SK-N-SH treated with all-trans-retinoic acid at 6 μM for 48 hours (cell line): ENCODE data around the gene SLC2A8.

Experiments used
- ATAC-seq: fragments of 200-7000 bp; cut with Tn5 transposase; 3 replicates; pipeline ENCODE4 v1.9.1; 2020; ENCODE audit warnings: mild to moderate bottlenecking, moderate library complexity
- ARNTL ChIP-seq: fragments of 450-650 bp; formaldehyde crosslinking; IDR thresholded peaks from 2 replicates; pipeline ENCODE4 v1.5.0; 2020; ENCODE audit warnings: low read depth, mild to moderate bottlenecking, moderate library complexity, borderline replicate concordance
- BACH2 ChIP-seq: fragments of 250-450 bp; sonication (Bioruptor Pico); IDR thresholded peaks from 2 replicates; pipeline ENCODE4 v1.9.0; 2021; ENCODE audit warnings: mild to moderate bottlenecking, borderline replicate concordance
- CSDC2 ChIP-seq: fragments of 250-450 bp; sonication (Bioruptor Pico); IDR thresholded peaks from 2 replicates; pipeline ENCODE4 v1.5.0; 2020; ENCODE audit warnings: mild to moderate bottlenecking, moderate library complexity
- ESRRG ChIP-seq: fragments of 250-450 bp; sonication (Bioruptor Pico); IDR thresholded peaks from 2 replicates; pipeline ENCODE4 v1.6.1; 2021; ENCODE audit warnings: mild to moderate bottlenecking
- GLIS3 ChIP-seq: fragments of 250-450 bp; sonication (Bioruptor Pico); IDR thresholded peaks from 2 replicates; pipeline ENCODE4 v1.5.0; 2020; ENCODE audit warnings: mild to moderate bottlenecking, moderate library complexity
- ISL1 ChIP-seq: fragments of 250-450 bp; sonication (Bioruptor Pico); IDR thresholded peaks from 2 replicates; pipeline ENCODE4 v2.1.2; 2022; ENCODE audit warnings: mild to moderate bottlenecking, moderate library complexity
- OSR1 ChIP-seq: fragments of 250-450 bp; sonication (Bioruptor Pico); IDR thresholded peaks from 2 replicates; pipeline ENCODE4 v1.8.0; 2022; ENCODE audit warnings: moderate library complexity, mild to moderate bottlenecking, inconsistent platforms
- RARB ChIP-seq: fragments of 250-450 bp; sonication (Bioruptor Pico); IDR thresholded peaks from 2 replicates; pipeline ENCODE4 v1.8.0; 2021; ENCODE audit warnings: mild to moderate bottlenecking, moderate library complexity
- SNAI2 ChIP-seq: fragments of 250-450 bp; sonication (Bioruptor Pico); IDR thresholded peaks from 2 replicates; pipeline ENCODE4 v1.5.0; 2020; ENCODE audit warnings: mild to moderate bottlenecking, moderate library complexity
- TCF4 ChIP-seq: fragments of 250-450 bp; sonication (Bioruptor Pico); IDR thresholded peaks from 2 replicates; pipeline ENCODE4 v1.8.0; 2021; ENCODE audit warnings: mild to moderate bottlenecking, moderate library complexity, borderline replicate concordance
- TOX ChIP-seq: fragments of 250-450 bp; sonication (Bioruptor Pico); IDR thresholded peaks from 2 replicates; pipeline ENCODE4 v1.8.0; 2021; ENCODE audit warnings: mild to moderate bottlenecking, moderate library complexity, borderline replicate concordance
- ZC3H10 ChIP-seq: fragments of 250-450 bp; sonication (Bioruptor Pico); IDR thresholded peaks from 2 replicates; pipeline ENCODE4 v1.5.1; 2021; ENCODE audit warnings: mild to moderate bottlenecking, moderate library complexity
- ZNF565 ChIP-seq: fragments of 450-650 bp; formaldehyde crosslinking; conservative IDR thresholded peaks from 2 replicates; pipeline ENCODE4 v1.5.0; 2020; ENCODE audit warnings: low read depth, mild to moderate bottlenecking, moderate library complexity
- ZNF70 ChIP-seq: fragments of 450-650 bp; formaldehyde crosslinking; IDR thresholded peaks from 2 replicates; pipeline ENCODE4 v1.5.0; 2020; ENCODE audit warnings: mild to moderate bottlenecking, moderate library complexity
- ZNF8 ChIP-seq: fragments of 450-650 bp; formaldehyde crosslinking; IDR thresholded peaks from 2 replicates; pipeline ENCODE4 v1.5.0; 2020; ENCODE audit warnings: mild to moderate bottlenecking, moderate library complexity
- TF ChIP-seq, protein P1 (sequence below): fragments of 250-450 bp; sonication (Bioruptor Pico); IDR thresholded peaks from 2 replicates; pipeline ENCODE4 v1.5.1; 2021; ENCODE audit warnings: mild to moderate bottlenecking, moderate library complexity
- TF ChIP-seq, protein P2 (sequence below): fragments of 250-450 bp; sonication (Bioruptor Pico); IDR thresholded peaks from 2 replicates; pipeline ENCODE4 v1.8.0; 2021; ENCODE audit warnings: low read depth, mild to moderate bottlenecking, moderate library complexity, borderline replicate concordance
- TF ChIP-seq, protein P3 (sequence below): fragments of 250-450 bp; sonication (Bioruptor Pico); IDR thresholded peaks from 2 replicates; pipeline ENCODE4 v1.5.0; 2020; ENCODE audit warnings: mild to moderate bottlenecking, moderate library complexity
- TF ChIP-seq, protein P4 (sequence below): fragments of 250-450 bp; sonication (Bioruptor Pico); IDR thresholded peaks from 2 replicates; pipeline ENCODE4 v1.8.0; 2020; ENCODE audit warnings: mild to moderate bottlenecking, moderate library complexity, borderline replicate concordance

SLC2A8 gene

DNA sequence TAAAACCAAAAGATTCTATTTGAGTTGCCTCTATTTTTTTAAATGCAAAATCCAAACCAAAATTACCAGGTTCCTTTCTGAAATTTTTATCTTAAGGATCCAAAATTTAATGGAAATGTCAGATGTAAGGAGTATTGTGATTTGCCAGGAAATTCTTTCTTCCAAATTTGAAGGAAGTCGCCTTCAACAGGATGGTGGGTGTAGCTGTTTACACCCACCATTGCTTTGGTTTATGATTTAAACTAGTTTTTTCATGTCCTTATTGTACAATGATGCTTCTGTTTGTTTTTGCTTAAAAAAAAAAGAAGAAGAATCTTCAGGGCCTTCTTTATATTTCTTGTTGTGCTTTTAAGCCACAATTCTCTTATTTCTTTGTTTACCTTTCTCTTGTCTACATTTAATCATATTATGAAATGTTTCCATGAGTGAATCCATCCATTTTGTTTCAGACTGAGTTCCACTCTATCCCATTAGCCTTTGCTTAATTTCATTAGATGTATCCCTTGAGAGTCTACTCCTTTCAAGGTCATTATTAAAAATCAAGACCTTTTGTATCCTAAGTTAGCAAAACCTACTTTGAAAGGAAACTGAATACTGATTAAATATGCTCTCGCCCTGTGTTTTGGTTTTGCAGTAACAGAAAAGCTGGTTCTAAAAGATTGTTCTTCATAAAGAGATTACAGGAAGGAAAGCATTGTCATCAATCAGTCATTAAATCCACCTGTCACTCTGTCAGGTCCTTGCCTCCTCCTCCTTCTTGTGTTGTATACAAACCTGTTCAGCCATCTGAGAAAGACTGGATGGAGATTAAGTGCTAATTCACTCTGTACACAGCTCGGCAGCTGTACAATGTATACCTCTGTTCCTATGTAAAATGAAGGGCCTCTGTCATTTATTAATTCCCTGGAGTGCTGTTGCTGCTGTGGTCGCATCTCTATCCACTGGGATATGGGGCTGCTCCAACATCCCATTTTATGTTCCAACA is 45.5 kb upstream of the SLC2A8 start:
- TF ChIP-seq ZNF70 (CRISPR knock-in tag) (no peak), ZNF8 (CRISPR knock-in tag) (no peak), SNAI2 (CRISPR knock-in tag) (0 out of 2 replicates have a peak, but pooled peaks have one; percentile 13), ISL1 (CRISPR knock-in tag) (peak; percentile 89), ESRRG (0 out of 2 replicates have a peak, but pooled peaks have one; percentile 28), BACH2 (CRISPR knock-in tag) (no peak)
- TF ChIP-seq, protein P1, sequence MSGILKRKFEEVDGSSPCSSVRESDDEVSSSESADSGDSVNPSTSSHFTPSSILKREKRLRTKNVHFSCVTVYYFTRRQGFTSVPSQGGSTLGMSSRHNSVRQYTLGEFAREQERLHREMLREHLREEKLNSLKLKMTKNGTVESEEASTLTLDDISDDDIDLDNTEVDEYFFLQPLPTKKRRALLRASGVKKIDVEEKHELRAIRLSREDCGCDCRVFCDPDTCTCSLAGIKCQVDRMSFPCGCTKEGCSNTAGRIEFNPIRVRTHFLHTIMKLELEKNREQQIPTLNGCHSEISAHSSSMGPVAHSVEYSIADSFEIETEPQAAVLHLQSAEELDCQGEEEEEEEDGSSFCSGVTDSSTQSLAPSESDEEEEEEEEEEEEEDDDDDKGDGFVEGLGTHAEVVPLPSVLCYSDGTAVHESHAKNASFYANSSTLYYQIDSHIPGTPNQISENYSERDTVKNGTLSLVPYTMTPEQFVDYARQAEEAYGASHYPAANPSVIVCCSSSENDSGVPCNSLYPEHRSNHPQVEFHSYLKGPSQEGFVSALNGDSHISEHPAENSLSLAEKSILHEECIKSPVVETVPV (CRISPR knock-in tag): no peak
- TF ChIP-seq, all 23 proteins: peak for 3
- ATAC-seq: no peak

DNA sequence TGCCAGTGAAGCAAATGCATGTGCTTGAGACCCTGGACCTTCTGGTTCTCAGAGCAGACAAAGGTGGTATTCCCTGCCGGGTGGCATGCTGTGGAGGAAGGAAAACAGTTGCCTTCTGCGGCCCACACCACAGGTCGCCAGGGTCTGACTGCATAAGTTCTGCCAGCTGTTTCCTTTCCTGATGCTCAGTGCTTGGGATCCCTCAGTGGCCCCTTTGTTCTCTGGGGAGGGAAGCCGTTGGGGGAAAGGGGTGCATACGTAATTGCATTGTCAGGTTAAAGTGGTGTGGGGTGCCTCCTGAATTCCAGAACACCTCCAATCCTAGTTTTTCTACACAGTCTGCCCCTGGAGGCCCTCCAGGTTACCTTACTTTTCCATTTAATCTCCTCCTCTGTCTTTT is 43.1 kb upstream of the SLC2A8 start:
- ATAC-seq: no peak
- TF ChIP-seq TCF4 (CRISPR knock-in tag) (no peak), GLIS3 (CRISPR knock-in tag) (no peak), ZNF565 (no peak), BACH2 (CRISPR knock-in tag) (no peak), SNAI2 (CRISPR knock-in tag) (no peak), RARB (CRISPR knock-in tag) (no peak), OSR1 (CRISPR knock-in tag) (no peak), CSDC2 (no peak), ZNF70 (CRISPR knock-in tag) (no peak), ISL1 (CRISPR knock-in tag) (no peak), ZC3H10 (no peak), TOX (no peak)
- TF ChIP-seq, protein P2, sequence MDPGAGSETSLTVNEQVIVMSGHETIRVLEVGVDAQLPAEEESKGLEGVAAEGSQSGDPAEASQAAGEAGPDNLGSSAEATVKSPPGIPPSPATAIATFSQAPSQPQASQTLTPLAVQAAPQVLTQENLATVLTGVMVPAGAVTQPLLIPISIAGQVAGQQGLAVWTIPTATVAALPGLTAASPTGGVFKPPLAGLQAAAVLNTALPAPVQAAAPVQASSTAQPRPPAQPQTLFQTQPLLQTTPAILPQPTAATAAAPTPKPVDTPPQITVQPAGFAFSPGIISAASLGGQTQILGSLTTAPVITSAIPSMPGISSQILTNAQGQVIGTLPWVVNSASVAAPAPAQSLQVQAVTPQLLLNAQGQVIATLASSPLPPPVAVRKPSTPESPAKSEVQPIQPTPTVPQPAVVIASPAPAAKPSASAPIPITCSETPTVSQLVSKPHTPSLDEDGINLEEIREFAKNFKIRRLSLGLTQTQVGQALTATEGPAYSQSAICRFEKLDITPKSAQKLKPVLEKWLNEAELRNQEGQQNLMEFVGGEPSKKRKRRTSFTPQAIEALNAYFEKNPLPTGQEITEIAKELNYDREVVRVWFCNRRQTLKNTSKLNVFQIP (CRISPR knock-in tag): no peak
- TF ChIP-seq, protein P3, sequence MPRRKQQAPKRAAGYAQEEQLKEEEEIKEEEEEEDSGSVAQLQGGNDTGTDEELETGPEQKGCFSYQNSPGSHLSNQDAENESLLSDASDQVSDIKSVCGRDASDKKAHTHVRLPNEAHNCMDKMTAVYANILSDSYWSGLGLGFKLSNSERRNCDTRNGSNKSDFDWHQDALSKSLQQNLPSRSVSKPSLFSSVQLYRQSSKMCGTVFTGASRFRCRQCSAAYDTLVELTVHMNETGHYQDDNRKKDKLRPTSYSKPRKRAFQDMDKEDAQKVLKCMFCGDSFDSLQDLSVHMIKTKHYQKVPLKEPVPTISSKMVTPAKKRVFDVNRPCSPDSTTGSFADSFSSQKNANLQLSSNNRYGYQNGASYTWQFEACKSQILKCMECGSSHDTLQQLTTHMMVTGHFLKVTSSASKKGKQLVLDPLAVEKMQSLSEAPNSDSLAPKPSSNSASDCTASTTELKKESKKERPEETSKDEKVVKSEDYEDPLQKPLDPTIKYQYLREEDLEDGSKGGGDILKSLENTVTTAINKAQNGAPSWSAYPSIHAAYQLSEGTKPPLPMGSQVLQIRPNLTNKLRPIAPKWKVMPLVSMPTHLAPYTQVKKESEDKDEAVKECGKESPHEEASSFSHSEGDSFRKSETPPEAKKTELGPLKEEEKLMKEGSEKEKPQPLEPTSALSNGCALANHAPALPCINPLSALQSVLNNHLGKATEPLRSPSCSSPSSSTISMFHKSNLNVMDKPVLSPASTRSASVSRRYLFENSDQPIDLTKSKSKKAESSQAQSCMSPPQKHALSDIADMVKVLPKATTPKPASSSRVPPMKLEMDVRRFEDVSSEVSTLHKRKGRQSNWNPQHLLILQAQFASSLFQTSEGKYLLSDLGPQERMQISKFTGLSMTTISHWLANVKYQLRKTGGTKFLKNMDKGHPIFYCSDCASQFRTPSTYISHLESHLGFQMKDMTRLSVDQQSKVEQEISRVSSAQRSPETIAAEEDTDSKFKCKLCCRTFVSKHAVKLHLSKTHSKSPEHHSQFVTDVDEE (CRISPR knock-in tag): no peak
- TF ChIP-seq, protein P4, sequence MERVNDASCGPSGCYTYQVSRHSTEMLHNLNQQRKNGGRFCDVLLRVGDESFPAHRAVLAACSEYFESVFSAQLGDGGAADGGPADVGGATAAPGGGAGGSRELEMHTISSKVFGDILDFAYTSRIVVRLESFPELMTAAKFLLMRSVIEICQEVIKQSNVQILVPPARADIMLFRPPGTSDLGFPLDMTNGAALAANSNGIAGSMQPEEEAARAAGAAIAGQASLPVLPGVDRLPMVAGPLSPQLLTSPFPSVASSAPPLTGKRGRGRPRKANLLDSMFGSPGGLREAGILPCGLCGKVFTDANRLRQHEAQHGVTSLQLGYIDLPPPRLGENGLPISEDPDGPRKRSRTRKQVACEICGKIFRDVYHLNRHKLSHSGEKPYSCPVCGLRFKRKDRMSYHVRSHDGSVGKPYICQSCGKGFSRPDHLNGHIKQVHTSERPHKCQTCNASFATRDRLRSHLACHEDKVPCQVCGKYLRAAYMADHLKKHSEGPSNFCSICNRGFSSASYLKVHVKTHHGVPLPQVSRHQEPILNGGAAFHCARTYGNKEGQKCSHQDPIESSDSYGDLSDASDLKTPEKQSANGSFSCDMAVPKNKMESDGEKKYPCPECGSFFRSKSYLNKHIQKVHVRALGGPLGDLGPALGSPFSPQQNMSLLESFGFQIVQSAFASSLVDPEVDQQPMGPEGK: no peak
- TF ChIP-seq, protein P1 (CRISPR knock-in tag): no peak

DNA sequence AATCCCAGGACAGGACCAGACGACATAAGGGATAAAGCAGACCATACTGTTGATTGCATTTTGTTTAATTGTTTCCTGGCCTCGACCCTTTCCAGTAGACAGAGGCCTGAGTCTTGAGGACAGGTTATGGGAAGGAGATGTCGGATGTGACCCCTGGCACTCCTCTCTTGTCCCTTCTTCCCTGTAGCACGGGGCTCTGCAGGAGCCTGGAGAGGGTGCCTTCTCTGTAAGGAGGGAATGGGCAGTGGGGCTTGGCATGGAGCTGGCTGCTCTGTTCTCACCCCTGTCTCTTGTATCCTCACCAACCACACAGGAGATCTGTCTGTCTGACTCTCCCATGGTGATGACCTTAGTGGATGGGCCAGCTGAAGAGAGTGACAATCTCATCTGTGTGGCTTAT is 40.1 kb upstream of the SLC2A8 start:
- ATAC-seq: no peak; the same call in 2 of the 3 replicates
- TF ChIP-seq BACH2 (CRISPR knock-in tag): no peak
- no peak for TF ChIP-seq ESRRG
- TF ChIP-seq, protein P2 (CRISPR knock-in tag): no peak
- TF ChIP-seq CSDC2: no peak
- TF ChIP-seq, protein P4: no peak
- no peak for TF ChIP-seq ARNTL (CRISPR knock-in tag)
- TF ChIP-seq TCF4 (CRISPR knock-in tag): no peak
- TF ChIP-seq ZNF565: no peak
- TF ChIP-seq SNAI2 (CRISPR knock-in tag): no peak
- TF ChIP-seq, protein P1 (CRISPR knock-in tag): no peak
- no peak for TF ChIP-seq ZNF70 (CRISPR knock-in tag)
- TF ChIP-seq OSR1 (CRISPR knock-in tag): no peak
